Measurements from ENCODE around the gene POMT1. TPM values are rescaled to one million over a fixed set of nuclear protein-coding genes. Genes with fewer than 3 reads are reported as not detected.

Gene POMT1
- total RNA-seq, 1 experiment from 2014 or later: 34.1 TPM

- Histone ChIP-seq H3K4ac (ENCODE audit: low read depth, low read length) (no peak overlapping the region), H2BK15ac (ENCODE audit: low read depth, low read length) (no peak overlapping the region), H3K14ac (ENCODE audit: insufficient read depth, low read length) (no peak overlapping the region), H4K5ac (ENCODE audit: insufficient read length, low read depth, low read length) (no peak overlapping the region), H2BK120ac (ENCODE audit: low read depth, low read length, poor library complexity, severe bottlenecking) (no peak overlapping the region), H3K9ac (ENCODE audit: extremely low read depth, insufficient read length, low read length) (no peak overlapping the region), H2BK12ac (ENCODE audit: insufficient read length, low read depth, low read length) (no peak overlapping the region), H3K79me2 (ENCODE audit: insufficient read depth, low read length) (no peaks in the 10 kb centered on the region), H3T11ph (ENCODE audit: low read length) (no peak overlapping the region), H2BK5ac (ENCODE audit: insufficient read length, low read length) (no peak overlapping the region), H3K23ac (ENCODE audit: insufficient read length, low read depth, low read length) (no peak overlapping the region), H3K23me2 (ENCODE audit: insufficient read length, low read depth, low read length, poor library complexity, severe bottlenecking) (peaks cover 9% of the 10 kb centered on the region), H4K91ac (ENCODE audit: insufficient read length, low read depth, low read length) (no peak overlapping the region), H3K27ac (ENCODE audit: insufficient read length, low read depth, low read length) (no peak overlapping the region), H3K56ac (ENCODE audit: insufficient read length, low read depth, low read length) (no peak overlapping the region), H4K20me1 (ENCODE audit: control insufficient read depth, insufficient read depth, insufficient read length) (peaks cover 2% of the 10 kb centered on the region), H2AK5ac (ENCODE audit: insufficient read length, low read length) (no peak overlapping the region), H3K4me1 (ENCODE audit: insufficient read depth, low read length) (no peaks in the 10 kb centered on the region), H2BK20ac (ENCODE audit: low read depth, low read length, poor library complexity, severe bottlenecking) (no peak overlapping the region), H3K79me1 (ENCODE audit: insufficient read depth, low read depth, low read length, poor library complexity, severe bottlenecking) (no peaks in the 10 kb centered on the region), H3K9me3 (ENCODE audit: control insufficient read depth, low read depth, low read length) (no peaks in the 10 kb centered on the region), H3K18ac (ENCODE audit: insufficient read length, low read depth, low read length) (no peak overlapping the region), H3K27me3 (ENCODE audit: insufficient read depth, low read length) (no peaks in the 10 kb centered on the region), H3K4me2 (ENCODE audit: insufficient read depth, insufficient read length, low read length) (no peak overlapping the region), H2AFZ (ENCODE audit: low read length) (no peak overlapping the region), H4K8ac (replicated peaks; ENCODE audit: insufficient read length, low read depth, low read length) (no peak overlapping the region)
- Mint-ChIP-seq H3K9me3 (no peaks in the 10 kb centered on the region), H3K27ac (peak overlapping the region in 2 of 3 experiments; percentile 34 to 85; a peak in 3 of 7 replicates), H3K4me3 (peak overlapping the region; percentile 42 to 58; a peak in 4 of 5 replicates), H3K27me3 (ENCODE audit: low read depth) (peaks cover 7% of the 10 kb centered on the region), H3K36me3 (ENCODE audit: insufficient read depth in 1 of 3, low read depth in 3 of 3) (peaks cover 17 to 63% (median 51%) of the 10 kb centered on the region in 3 experiments; a peak in 6 of 7 replicates), H3K4me1 (peaks cover 35 to 49% of the 10 kb centered on the region in 2 experiments)
- TF ChIP-seq, protein P1, sequence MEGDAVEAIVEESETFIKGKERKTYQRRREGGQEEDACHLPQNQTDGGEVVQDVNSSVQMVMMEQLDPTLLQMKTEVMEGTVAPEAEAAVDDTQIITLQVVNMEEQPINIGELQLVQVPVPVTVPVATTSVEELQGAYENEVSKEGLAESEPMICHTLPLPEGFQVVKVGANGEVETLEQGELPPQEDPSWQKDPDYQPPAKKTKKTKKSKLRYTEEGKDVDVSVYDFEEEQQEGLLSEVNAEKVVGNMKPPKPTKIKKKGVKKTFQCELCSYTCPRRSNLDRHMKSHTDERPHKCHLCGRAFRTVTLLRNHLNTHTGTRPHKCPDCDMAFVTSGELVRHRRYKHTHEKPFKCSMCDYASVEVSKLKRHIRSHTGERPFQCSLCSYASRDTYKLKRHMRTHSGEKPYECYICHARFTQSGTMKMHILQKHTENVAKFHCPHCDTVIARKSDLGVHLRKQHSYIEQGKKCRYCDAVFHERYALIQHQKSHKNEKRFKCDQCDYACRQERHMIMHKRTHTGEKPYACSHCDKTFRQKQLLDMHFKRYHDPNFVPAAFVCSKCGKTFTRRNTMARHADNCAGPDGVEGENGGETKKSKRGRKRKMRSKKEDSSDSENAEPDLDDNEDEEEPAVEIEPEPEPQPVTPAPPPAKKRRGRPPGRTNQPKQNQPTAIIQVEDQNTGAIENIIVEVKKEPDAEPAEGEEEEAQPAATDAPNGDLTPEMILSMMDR (conservative IDR thresholded peaks at IDR 0.05): no peak
- no CpG with 5 or more reads among the region's 5 CpGs for WGBS (ENCODE audit: extremely low coverage, insufficient read length, low lambda C conversion rate)
- DNase-seq: no peak
Measured at GRCh38 chr9:131500939-131501541, 1.7 kb upstream of the POMT1 start.

Data from H9 (cell line).